EH (cell line): ENCODE measurements around the gene ITGB5.
A peak's percentile ranks its signal among the peaks of the same experiment; 100 is the strongest.
"Not testable (repeated sequence)": the region's sequence is repeated elsewhere in the genome, so short reads cannot be mapped to it uniquely, and the experiment has no call there.

ENCODE experiments used
- DNase-seq: peaks from one replicate; pipeline ENCODE4 v3.0.0-alpha.2; 2015; ENCODE audit warnings: low read depth

ITGB5 gene

DNA sequence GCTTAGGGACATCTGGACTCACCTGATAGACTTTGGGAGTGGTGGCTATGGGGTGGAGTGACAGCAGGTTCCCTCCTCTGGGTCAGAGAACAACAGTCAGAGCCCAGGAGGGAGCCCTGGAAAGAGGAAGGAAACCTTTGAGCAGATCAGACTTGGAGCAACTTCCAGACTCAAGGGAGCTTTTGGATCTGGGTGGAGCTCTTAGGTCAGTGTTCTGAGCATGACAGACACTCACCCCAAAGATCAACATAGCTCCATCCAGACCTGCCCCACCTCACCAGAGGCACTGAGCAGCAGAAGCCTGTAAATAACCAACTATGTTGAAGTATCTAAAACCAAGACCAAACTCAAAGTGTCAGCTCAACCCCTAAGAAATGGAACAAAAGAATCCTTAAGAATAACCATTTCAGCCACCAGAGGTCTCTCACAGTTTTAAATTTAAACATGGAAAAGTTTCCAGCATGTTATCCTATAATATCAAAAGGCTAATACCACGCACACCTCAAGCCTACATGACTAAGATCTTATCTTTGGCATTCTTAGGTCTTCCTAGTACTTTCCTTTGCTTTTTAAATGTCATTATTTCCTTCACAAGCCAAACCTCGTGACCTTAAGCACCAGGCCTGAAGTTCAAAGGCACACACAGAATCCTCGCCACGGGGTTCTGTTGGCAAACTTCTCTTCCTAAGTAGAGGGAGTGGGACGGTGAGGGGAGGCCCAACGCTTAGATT is 100.5 kb downstream of the ITGB5 start:
- DNase-seq: peak; percentile 53

DNA sequence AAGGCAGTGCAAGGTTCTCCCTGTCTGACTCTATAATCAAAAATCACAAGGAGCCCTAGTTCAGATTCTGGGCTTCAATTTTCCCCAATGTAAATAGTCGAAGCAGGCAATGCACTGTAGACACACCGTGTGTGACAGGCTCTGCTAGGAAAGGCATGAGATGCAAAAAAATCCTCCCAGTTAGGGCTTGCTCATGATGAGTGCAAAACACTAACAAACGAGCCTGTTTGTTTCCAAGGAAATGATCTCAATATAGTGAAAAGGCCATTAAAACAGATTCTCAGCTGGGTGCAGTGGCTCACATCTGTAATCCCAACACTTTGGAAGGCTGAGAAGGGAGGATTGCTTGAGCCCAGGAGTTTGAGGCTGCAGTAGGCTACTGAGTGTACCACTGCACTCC is 101.2 kb downstream of the ITGB5 start:
- DNase-seq: no peak

DNA sequence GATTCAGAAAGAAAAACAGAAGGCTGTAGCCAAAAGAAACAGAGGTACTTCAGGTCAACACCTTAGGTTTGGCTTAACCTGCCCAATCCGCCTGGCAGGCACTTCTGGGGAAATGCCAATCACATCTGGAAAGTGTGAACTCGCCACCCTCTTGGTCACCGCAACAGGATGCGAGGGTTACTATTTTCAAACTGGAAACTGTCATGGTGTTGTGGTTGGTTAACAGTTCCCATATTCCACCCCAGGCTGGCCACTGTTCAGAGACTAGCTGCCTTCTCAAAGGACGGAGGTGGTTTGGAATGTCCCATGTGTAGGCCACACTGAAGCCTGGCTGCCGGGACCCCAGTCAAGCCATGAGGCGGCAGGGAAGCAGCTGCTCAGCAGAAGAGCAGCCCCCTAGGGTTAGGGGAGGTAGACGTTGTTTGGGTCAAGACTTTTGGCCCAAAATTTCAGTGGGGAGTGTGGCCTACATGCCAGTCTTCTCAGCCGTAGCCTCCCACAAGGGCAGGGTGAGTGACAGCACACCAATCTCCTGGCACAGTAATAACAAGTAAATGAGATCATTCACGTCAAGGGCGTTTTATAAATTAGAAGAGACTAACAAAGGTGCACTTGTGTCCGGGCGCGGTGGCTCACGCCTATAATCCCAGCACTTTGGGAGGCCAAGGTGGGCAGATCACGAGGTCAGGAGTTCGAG is 102.3 kb downstream of the ITGB5 start:
- no peak for DNase-seq

DNA sequence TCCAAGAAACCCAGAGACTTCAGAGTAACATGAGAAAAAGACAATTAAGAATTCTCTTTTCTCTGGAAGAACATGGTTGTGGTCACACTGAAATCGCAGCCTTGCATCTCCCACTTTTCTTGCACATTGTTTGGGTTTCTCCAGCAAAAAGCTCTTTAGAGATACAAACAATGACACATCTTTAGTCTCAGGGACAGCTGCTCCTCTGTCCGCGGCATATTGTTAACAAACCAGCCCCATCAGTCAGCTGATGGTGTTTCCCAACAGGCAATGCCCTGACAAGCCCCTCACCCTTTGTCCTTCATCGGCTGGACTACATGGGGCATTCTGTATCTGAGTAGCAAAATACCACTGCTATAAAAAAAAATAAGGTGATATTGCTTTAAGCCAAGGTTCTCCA is 103.5 kb downstream of the ITGB5 start:
- no peak for DNase-seq

DNA sequence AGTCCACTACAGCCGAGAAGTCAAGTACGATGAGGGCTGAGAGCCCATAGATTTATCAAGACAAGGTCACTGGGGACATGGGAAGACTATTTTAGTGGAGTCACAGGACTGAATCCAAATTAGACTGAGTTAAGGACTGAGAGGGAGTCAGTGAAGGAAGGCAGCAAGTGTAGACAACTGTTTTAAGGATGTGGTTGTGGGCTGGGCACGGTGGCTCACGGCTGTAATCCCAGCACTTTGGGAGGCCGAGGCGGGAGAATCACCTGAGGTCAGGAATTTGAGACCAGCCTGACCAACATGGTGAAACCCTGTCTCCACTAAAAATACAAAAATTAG is 104.8 kb downstream of the ITGB5 start:
- not testable (repeated sequence) for DNase-seq

DNA sequence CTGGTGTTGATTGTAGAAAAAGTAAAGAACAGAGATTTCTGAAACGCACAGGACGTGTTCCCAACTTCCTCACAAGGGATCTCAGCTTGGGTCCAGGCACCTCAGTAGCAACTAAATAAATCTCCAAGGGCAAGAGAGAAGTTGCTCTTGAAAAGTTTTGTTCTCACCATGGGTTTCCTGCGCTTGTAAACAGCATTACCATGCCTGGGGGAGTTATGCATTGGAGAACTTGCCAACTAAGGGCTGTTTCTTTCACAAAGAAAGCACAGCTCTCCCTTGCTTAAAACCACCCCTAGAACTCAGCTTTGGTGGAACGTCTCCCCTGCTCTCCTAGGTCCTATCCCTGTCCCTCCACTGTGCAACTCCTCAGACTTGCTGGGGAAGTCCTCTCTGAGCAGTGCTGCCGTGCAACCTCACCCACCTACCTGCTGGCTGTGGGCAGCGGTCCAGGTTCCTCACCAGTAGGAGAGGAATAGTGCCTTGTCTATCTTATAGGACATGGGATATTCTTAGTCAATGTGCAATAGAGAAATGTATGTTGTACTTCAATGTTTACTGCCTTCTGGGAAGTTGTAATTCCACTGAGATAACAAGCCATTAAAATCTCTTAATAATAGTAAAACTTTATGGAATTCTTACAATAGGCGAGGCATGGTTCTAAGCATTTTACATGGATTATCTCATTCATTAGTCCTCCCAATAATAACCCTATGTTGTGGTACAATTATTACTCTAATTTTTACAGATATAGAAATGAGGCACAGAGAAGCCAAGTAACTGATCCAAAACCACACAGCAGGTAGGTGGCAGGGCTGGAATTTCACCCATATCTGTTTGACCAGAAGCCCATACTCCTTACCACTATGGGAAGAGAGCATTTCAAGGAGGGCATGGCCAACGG is 105.4 kb downstream of the ITGB5 start:
- peak; percentile 29 for DNase-seq

DNA sequence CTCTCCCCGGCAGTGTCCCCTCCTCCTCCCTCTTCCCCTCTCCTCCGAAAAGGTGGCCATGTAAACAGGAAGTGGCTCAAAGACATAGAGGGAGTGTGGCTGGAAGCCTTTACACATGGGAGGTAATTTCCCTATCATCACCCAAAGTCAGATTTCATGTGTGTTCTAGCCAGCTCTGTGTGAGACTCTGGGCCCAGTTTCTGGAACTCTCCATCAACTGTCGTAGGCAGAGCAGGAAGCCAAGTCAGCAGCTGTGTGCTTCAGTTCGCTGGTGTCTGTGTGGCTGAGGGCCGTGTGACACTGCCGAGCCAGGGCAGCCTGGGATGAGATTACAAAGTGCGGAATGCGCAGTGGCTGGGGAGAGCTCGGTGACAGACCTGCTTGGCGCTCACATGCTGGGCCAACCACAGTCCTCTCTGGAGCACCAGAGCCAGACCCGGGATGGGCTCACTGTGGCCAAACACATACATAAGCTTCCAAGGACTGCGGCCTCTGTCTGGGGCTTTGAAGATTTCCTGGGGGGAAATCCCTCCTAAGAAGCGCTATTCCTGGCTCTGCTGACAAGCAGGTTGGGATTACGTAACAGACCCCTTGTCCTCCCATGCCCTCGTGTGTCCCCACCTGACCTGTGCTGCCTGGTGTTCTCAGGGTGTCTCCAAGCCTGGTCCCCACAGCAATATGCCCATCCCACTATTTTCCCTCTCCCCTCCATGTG is 106.2 kb downstream of the ITGB5 start:
- DNase-seq: peak; percentile 84

DNA sequence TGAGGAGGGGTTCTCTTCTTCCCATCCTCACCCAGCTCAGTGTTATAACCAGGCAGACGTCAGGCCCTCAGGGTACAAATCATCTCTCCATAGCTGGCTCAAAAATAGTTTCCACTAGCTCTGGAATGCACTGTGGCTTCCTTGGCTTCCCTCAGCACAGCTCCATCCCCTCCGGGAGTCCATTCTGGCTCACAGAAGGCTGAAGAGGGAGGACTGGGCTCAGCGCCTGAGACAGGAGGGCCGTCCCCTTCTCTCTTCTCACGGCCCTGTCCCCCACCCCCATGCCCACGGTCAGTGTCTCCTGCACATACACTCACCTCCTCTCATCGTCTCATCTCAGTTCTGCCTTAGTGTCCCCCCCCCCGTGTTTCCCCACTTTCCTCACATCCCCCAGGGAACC is 106.8 kb downstream of the ITGB5 start:
- DNase-seq: peak; percentile 99

DNA sequence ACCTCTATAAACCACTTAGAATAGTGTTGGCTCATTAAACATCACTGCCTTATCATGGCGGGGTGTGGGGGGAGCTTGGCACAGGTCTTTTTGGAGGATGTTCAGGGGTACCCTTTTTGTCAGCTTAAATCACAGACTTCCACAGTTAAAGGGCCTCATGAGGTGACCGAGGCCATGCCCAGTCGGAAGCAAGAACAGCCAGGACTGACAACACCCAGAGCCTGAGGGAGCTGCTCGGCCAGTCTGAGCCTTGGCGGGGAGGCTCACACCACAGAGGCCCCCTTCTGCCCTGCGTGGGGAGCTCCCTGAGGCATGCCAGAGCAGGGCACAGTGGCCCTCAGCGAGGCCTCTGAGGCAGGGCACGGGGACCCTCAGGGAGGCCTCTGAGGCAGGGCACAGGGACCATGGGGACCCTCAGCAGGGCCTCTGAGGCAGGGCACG is 107.4 kb downstream of the ITGB5 start:
- peak; percentile 35 for DNase-seq

DNA sequence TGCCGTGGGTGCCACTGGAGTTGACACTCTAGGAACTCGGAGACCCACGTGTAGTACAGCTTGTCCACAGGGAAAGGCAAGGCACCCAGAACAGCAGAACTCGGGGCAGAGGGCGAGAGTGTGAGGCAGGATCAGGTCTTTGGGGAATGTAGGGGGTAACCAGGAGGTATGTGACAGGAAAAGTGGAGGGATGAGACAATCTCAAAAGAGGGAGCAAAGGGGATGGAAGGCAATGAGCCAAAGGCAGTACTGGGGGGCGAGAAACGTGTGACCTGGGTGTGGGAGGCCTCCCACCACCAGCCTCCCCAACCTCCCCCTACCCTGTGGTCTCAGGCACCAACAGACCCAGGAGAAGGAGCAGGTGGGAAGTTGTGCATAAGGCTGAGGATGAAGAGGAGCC is 108.0 kb downstream of the ITGB5 start:
- no peak for DNase-seq

DNA sequence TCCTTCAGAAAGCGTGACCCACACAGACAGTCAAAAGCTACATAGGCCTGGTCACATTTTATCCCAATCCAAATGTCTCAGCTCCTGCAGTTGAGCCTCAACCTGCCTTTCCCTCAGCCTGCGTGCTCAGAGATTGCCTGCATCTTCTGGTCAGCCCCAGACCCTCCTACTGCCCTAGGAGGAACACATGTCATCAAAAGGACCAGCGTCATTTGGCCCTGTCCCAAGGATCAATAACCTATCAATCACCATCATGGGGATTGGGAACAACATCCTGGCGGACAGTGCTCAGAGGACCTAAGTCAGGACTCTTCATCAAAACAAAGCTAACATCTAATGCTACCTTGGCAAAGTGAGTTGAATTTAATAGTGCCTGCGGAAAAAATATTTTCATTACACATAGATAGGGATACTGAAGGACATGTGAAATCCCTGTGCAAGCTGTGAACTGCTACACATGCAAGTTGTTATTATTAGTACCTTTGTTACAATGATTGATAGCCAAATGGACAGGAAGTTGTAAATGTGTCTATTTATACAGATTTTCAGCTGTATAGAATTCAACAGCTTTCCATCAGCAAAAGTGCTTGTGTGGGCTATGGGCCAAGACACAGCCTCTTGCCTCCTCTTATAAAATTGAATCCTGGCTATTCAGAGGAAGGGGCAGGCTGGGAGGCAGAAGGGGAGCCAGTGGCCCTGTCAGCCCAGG is 109.2 kb downstream of the ITGB5 start:
- DNase-seq: no peak

DNA sequence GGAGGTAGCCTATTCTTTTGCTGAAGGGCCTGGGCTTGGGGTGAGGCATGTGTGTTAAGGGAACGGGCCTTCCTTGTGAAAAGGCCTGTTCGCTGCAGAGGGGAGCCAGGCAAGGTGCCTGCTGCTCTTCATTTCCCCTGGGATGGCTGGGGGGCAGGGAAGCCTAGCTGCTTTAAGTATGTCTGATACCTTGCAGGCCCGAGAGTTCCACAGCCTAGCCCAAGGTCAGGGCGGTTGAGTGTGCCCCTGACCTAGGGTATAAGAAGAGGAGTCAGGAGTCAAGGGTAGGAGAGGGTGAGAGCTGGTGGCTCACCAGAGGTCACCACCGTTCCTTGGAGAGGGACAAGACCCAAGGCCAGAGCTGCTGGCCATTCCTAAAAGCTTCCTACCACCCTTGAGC is 110.3 kb downstream of the ITGB5 start:
- no peak for DNase-seq

DNA sequence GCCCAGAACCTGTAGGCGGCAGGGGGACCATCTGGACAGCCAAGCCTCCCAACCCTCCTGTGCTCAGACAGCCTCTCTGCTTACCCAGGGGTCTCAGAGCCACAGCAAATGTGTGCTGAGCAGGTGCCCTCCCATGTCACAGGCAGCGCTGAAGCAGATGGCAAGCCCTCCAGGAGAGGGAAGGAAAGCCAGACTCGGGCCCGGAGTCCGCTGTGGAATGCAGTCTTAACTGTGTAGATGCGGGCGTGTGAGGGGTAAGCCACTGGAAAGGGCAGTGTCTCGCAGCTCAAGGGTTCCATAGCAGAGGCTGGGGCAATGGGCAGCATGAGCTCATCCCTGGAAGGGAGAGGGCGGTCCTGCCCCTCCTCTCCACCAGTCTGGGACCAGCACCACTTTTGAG is 111.3 kb downstream of the ITGB5 start:
- no peak for DNase-seq

DNA sequence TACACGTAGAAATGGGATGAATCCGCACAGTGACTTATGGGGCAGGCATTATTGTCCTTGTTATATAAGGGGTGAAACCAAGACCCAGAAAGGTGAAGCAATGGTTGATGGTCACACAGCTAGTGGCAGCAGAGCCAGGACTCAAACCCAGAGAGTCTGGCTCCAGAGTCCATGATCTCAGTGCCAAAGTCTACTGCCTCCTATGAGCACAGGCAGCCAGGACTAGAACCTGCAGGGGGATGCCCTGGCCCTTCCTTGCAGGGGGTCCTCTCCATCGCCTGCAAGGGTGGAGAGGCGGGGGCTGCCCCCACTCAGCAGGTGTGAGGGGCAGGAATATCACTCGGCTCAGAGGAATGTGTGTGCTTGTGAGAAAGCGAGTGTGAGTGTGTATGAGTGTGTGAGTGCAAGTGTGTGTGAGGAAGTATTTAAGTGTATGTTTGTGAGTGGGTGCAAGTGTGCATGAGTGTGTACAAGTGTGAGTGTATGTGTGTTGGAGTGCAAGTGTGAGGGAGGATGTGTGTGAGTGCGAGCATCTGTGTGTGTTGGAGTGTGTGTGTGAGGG is 112.2 kb downstream of the ITGB5 start:
- no peak for DNase-seq

DNA sequence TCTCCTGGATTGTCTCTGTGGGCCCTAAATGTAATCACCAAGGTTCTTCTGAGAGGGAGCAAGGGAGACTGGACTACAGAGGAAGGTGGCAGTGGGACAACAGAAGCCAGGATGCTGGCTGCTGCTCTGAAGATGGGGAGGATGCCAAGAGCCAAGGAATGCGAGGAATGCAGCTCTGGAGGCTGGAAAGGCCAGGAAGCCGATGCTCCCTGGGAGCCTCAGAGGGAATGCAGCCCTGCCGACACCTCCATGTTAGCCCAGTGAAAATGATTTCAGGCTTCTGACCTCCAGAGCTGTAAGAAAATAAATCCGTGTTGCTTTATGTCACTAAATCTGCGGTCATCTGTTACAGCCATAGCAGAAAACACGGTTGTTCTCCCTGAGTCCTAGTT is 112.8 kb downstream of the ITGB5 start:
- DNase-seq: peak; percentile 97

DNA sequence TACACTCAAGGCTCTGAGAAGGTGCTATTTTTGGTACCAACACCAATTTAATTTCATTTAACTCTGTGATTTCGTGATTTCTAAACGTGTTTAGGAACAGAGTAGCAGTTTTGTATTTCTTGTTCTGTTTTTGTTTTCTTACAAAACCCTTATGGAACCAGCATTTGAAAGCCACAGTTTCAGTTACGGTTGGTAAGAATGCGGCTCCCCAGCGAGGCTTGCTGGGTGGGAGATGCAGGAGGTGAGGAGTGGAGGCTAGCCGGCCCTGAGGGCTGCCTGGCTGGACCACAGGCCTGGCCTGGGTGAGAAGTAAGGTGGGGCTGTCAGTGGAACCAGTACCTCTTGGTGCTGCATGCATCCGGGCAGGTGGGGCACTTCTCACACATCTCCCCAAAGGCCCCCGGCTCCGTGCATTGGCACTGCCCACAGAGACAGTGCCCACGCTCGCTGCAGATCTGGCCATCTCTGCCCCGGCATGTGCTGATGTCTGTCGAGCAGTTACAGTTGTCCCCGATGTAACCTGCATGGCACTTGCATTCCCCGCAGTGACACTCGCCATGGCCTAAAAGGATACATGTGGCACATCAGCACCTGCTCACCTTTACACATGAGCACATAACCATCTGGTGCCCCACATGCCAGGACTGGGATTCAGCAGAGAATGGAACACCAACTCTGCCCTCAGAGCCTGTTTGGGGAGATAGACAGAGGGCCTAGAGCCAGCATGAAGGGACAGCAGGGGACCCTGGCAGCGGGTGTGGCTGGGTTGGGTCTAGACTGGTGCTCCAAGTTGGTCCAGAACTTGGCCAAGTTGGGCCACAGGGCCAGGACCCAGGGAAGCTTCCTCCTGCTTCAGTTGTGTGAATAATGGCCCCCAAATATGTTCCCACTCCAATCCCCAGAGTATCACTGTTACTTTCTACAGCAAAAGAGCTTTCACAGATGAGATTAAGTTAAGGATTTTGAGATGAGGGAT is 113.5 kb downstream of the ITGB5 start:
- DNase-seq: no peak

DNA sequence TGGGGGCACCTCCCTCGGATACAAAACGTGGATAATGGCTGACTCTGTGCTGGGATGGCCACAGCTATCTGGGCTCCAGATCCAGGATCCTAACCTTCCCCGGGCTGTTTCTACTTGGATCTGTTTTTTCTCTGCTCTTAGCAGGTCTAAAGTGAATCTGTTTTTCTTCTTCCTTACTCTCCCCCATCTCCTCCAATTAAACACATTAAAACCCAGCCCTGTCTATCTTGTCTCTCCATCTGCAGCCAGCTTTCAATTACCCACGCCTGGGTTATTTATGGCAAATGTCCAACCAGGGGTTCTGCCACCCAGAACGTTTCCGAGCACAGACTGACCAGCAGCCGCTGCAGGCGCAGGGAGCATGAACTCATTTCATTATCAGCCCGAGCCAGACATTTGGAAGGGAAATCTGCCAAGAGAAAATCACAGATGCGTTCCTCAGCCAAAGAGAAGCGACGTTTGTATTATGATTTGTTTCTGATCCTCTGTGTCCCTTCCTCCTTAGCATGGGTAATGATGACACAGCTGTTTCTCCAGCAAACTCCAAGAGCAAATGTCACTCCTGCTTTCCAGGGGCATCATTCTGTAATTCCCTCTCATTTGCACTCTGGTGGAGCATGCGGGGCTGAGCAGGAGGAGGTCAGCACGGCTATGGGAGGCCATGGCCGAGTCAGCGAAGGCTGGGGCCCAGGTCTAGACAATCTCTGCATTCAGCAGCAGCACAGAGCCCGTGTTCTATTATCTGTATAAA is 114.9 kb downstream of the ITGB5 start:
- peak; percentile 96 for DNase-seq

DNA sequence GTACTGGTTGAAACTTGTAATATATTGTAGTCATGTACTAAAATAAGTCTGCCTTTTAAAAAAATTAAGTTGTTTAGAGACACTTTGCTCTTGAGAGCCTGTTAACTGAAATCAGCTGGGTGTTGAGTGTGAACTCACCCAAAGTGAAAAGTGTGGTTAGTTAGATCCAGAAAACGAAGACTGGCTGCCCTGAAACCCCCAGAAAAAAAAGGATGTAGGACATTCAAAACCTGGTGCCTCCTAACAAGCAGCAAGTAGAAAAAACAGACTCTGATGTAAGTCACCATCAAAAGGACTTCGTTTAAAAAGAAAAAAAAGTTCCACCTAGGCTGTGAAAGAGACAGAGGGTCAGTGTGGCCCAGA is 116.1 kb downstream of the ITGB5 start:
- no peak for DNase-seq

DNA sequence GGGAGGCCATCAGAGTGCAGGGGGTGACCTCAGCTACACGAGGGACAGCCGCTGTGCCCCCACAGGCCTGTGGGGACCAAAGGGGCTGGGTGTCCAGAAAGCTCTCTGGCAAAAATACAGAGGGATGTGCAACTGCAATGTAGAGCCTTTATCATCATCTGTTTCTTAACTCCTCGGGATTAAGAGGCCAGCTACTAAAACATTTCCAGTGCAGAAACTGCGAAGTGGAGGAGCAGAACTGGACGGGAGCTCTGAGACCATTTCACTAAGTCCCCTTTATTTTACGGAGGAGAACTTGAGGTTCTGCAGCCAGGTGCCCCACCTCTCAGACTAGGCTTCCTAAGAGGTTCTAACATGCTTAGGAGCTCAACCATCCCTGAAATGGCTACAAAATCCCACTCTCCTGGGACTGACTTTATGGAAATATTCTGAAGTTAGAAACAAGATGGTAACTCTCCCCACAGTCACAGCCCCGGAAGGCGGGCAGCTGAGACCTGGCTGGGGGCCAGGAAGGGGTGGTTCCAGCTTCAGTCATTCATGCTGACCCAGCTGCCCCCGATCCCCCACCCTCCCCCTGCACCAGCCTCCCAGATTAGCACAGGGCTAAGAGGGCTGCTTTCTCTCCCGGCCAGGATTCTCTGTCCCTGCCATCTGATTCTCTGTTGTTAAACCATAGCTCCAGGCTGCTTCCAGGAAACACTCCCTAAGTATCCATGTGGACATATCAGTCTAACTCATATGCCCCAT is 116.7 kb downstream of the ITGB5 start:
- peak; percentile 49 for DNase-seq
